ENCODE results near the gene ZNF805.
"Not testable (repeated sequence)": the region's sequence is repeated elsewhere in the genome, so short reads cannot be mapped to it uniquely, and the experiment has no call there.

Gene ZNF805

DNA sequence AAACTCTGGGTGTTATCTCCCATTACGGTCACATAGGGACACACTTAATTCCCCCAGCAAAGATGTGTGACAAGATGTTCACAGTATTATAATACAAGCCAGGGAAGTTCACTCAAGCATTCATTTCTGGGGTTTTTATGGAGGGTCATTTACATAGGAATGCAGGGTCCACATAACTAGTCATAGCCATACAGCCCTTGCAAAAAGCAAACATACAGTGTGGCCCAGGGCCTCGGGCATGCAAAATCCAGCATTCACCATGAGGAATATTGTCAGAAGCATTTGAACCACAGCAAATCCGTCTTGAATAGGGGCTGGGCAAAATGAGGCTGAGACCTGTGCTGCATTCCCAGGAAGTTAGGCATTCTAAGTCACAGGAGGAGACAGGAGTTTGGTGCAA lies 26.9 kb downstream of the ZNF805 start:
- FAIRE-seq (no peak), DNase-seq (ENCODE audit: insufficient read length, low spot score) (no peak)

DNA sequence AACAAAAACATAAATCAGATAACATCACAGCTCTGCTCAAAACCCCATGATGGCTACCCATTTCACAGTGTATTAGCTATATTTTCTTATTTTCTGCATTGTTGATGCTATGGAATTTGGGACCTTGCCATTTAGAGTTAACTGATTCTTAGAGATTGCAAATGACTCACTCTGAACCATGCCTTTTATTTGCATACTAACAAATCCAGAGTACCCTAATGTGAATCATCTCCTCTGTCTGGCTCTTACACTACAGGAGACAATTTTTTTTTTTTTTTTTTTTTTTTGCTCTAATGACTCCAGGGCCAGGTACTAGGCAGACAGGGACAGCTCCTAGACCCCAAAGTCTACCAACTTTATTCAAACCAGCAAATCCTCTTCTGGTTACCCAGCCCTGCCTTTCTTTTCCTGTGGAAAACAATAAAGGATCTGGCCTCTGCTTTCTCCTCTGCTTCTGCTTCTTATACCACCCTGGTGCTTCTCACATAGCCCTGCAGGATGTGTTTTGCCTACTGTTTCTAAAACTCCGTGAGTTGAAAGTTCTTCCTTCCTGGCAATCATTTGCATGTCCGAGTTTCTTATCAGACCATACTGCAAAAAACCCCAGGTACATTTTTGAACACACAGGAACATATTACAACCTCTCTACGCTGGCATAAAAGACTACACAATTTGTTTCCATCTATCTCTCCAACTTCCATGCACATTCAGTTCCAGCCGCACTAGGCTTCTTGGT lies 29.3 kb downstream of the ZNF805 start:
- DNase-seq (ENCODE audit: insufficient read length, low spot score): peak; percentile 12
- FAIRE-seq: no peak

DNA sequence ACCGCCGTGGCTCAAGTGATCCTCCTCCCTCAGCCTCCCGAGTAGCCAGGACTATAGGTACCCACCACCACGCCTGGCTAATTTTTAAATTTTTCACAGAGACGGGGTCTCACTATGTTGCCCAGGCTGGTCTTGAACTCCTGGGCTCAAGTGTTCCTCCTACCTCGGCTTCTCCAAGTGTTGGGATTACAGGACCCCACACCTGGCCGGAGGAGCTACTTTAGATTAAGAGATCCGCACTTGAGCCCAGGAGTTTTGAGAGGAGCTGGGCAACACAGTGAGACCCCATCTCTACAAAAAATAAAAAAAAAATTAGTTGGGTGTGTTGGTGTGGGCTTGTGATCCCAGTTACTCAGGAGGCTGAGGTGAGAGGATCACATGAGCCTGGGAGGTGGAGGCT lies 30.8 kb downstream of the ZNF805 start:
- no peak for DNase-seq (ENCODE audit: insufficient read length, low spot score)
- no peak for FAIRE-seq

DNA sequence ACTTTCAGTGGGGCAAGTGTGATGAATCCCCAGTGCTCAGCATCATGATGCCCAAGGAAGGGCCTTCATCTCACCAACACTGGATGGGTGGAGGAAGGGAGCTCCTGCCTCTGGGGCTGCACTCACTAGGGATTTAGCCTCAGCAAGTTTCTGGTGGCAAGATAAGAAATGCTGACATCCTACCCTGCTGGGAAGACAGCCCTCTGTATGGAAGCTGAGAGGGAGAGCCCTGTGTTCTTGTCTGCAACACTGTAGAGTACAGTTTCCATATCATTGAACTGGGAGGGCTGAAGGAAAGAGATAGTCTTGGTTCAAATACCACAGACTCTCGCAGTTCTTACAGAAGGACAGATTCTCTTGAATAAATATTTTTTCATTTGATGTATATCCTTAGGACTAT lies 32.6 kb downstream of the ZNF805 start:
- FAIRE-seq (no peak), DNase-seq (ENCODE audit: insufficient read length, low spot score) (no peak)

DNA sequence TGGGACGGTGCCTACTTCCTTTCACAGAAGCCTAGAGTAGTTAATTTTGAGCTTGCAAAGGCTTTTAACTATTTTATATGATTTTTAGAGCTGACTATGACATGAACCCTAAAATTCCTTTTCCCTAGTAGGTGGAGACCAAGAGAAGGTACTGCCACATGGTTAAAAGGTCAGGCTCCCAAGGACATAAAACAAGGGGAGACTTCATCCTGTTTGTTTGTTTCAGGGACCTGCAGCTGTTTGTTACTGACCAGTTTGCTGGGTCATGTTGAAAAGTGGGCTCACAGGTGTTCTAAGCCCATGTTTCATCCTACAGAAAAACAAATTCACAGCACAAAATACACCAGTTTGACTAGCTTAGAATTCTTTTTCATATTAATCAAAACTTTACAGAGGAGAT lies 36.0 kb downstream of the ZNF805 start:
- no peak for FAIRE-seq
- DNase-seq (ENCODE audit: insufficient read length, low spot score): no peak

DNA sequence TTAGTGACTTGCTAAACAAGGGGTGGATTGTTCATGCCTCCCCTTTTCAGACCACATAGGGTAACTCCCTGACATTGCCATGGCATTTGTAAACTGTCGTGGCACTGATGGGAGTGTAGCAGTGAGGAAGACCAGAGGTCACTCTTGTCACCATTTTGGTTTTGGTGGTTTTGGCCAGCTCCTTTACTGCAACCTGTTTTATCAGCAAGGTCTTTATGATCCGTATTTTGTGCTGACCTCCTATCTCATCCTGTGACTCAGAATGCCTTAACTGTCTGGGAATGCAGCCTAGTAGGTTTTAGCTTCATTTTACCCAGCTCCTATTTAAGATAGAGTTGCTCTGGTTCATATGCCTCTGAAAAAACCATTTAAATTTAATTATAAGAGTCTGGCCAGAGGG lies 38.0 kb downstream of the ZNF805 start:
- FAIRE-seq: not testable (repeated sequence)

DNA sequence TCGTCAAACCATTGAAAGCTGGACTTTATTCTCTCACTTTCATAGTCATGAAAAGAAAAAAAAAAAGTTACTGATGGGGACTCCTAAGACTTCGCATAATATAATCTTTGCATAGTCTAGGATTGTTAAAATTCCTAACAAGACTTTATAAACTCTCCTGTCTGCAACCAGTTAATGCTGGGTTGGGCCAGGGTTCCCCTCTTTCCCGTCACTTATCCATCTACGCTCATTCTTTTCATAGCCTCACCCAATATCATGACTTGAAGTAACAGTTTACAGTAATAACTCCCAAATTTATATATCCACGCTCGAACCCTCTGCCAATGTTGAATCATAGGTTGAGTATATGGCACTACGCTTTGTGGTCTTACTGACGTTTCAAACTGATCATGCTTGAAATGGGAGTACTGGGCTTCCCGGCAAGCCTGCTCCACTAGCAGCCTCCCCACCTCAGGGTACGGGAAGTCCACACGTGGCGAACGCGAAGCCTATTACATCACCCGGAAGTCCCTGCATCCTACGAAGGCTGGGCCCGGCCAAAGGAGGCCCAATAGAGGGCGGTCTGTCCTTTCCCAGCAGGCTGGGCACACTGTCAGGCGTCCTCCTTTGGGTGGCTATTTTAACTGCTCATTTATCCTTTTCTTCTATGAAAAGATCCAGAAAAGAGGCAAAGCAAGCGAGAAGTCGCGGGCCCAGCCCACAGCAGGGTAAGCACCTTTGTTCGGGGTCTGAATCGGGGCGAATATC lies 39.2 kb downstream of the ZNF805 start:
- peak; percentile 80 for FAIRE-seq

More for the DNA sequence above, 38.0 kb downstream of the ZNF805 start:
- DNase-seq (ENCODE audit: insufficient read length, low spot score): not testable (repeated sequence)

DNA sequence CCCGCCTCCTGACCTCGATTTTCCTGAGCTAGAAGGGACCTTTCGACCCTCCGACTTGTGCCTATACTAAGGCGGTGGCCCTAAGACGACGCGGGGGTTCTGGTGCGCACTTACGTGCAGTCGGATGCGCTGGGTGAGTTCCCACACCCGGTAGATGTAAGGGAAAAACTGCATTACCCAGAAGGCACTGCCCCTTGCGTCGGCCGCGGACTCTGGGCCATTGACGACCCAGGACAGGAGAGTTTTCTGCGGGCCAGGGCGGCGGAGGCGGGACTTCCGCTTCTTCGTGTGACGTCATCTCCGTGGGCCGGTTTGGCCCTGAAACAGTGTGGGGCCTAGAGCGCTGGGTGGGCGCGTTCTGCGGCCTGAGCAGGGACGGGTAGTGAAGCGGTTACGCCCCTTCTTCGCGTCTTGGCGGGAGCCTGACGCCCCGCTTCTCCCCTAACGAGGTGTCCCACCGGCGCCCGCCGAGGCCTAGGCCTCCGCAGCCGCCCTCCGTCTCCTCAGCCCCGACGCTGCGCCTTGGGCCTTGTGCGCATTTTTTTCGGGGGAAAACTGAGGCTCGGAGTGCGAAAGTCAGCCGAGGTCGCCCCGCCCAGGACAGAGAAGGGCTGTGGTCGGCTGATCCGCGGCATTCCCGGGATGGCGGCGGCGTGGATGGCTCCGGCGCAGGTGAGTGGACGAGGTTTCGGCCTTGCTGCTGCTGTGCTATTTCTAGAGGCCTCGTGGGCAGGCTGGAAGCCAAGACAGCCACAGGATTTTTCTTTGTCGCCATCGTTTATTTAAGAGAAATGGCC lies 39.9 kb downstream of the ZNF805 start, which contains the start of gene ZNF460:
ZNF460 (plus strand) TSS at position 321 of the 797 bp plus-strand sequence; CDS start at position 643, 322 bp downstream.
- FAIRE-seq: peak; percentile 81
- DNase-seq (ENCODE audit: insufficient read length, low spot score): peak; percentile 95

More for the DNA sequence above, 39.2 kb downstream of the ZNF805 start:
- peak; percentile 91 for DNase-seq (ENCODE audit: insufficient read length, low spot score)

DNA sequence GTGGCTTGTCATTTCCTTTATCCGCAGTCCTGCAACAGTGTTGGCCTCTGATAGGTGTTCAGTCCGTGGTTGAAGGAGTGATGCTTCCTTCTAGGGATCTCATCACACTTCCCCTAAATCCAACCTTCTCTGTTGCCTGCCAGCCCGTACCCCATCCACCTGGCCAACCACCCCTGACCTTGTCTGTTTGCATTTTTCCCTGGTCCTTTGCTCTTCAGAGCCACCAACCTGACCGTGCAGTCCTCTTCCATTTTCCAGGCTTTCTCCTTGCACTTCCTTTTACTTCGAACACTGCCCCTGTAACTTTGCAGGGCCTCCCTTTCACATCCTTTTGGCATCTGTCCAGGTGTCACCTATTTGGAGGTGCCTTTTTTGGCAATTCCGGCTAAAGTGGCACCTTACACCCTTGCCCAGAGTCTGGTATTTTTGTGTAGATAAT lies 40.5 kb downstream of the ZNF805 start:
- FAIRE-seq (no peak), DNase-seq (ENCODE audit: insufficient read length, low spot score) (no peak)

DNA sequence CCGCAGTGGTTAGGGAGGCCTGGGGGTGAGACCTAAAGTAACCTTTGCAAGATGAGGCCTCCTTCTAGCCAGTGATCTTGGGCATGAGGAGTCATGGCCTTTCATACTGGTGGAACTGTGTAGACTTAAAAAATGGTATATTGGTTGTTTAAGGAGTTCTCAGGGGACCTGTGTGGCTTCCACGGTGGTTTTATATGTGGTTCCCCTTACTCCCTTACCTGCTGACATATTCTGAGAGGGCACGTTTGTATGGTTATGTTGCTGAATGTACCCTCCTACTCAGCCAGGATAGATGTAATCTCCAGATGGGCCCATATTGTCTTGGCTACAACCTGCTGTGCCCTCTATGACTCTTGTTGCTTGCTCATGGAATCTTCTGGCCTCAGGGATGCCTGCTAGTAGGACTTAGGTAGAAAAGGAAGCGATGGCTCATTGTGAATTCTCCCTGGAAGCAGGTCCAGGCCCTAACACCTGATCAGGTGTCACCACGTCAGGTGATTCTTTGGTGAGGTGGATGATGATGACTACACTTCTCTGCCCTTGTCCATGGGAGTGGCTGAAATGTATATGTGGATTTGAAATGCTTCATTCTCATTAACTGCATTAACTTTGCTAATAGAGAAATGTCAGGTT lies 41.7 kb downstream of the ZNF805 start:
- FAIRE-seq (no peak), DNase-seq (ENCODE audit: insufficient read length, low spot score) (no peak)

DNA sequence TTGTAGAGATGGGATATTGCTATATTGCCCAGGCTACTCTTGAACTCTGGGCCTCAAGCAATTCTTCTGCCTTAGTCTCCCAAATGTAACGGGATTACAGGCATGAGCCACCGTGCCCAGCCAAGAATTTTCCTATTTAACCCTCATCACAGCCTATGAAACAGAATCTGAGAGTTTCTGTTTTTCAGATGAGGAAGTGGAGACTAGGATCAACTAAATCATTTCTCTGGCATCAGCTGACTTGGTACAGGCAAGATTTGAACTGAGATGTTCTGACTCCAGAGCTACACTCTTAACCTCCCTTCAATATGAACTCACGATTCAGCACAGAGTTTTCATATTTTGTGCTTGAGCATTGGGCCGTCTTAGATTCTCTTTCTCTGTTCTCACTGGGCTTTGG lies 47.9 kb downstream of the ZNF805 start:
- DNase-seq (ENCODE audit: insufficient read length, low spot score): no peak
- FAIRE-seq: no peak

DNA sequence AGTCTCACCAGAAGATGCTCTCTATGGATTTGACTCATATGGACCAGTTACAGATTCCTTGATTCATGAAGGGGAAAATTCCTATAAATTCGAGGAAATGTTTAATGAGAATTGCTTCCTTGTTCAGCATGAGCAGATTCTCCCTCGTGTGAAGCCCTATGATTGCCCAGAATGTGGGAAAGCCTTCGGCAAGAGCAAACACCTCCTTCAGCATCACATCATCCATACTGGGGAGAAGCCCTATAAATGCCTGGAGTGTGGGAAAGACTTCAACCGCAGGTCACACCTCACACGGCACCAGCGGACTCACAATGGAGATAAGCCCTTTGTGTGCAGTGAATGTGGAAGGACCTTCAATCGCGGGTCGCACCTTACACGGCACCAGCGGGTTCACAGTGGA lies 50.5 kb downstream of the ZNF805 start:
- no peak for DNase-seq (ENCODE audit: insufficient read length, low spot score)
- FAIRE-seq: no peak

DNA sequence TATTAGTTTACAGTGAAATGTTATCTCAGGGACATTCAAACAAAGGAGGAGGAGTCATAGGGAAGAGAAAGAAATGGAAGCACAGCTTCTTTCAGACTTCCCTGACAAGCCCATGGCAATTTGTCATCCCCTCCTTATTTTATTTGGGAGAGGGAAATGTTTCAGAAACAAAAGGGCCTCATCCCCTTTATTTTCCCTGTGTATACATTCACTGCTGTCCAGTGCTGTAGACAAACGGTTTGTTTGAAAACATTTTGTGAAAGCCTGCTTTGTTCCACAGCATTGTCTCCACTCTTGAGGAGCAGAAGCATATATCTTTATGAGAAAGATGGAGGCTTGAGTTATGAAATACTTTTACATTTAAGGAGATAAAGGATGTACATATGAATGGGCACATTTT lies 52.1 kb downstream of the ZNF805 start:
- no peak for FAIRE-seq
- no peak for DNase-seq (ENCODE audit: insufficient read length, low spot score)

DNA sequence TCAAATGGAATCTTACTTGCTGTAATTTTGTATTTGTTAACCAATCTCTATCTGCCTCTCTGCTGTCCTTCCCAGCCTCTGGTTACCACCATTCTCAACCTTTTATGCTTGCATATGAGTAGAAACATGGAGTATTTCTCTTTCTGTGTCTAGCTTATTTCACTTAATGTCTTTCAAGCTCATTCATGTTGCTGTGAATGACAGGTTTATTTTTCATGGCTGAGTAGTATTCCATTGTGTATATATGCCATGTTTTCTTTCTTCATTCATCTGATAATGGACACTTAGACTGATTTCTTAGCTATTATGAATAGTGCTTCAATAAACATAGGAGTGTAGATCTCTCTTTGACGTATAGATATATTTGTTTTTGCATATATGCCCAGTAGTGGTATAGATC lies 53.3 kb downstream of the ZNF805 start:
- DNase-seq (ENCODE audit: insufficient read length, low spot score): no peak
- no peak for FAIRE-seq

DNA sequence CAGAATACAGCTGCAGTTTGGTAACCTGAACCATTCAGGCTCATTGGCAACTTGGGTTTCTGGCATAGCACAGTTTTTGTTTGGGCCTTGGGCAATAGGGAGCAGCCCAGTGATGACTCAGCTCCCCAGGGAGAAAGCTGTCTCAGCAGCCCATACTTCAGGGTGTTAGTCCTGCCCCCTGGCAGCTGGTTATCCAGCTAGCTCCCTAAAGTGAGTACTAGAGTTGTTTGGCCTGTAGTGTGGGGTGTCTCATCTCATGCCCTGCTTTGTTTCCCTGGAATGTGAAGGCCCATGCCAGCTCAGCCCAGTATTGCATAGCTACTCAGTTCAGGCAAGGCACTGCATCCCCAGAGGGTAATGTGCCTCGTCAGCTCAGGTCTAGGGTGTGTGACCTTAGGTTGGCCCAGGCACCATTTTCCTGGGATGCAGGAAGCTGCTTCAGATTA lies 61.6 kb downstream of the ZNF805 start:
- FAIRE-seq (no peak), DNase-seq (ENCODE audit: insufficient read length, low spot score) (no peak)

DNA sequence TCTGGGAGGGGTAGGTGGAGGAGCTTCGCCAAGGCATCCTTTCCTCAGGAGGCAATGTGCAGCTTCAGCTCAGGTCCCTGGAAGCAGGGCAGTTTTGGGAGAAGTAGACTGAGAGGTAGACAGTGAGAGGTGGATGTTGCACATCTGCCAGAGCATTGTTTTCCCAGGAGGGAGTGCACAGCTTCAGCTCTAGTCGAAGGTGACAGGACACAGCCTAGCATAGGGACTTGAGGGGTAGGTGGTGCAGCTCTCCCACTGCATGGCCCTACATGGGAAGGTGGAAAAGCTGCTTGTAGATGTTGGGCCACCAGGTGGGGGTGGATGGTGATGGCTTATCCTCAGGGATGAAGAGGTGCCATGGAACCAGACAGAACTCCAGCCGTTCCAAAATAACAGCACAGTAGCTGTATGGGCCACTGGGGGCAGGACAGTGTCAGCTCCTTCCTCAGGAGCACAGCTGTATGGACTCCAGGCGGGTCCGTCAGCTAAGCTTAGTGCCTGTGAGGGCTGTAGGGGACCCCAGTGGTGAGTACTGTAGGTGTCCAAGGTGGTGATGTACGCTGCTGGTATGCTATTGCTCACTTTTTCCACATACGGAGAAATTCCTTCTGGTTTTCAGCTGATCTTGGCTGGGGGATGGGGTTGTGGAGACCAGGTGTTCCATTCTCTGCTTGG lies 62.4 kb downstream of the ZNF805 start:
- FAIRE-seq (no peak), DNase-seq (ENCODE audit: insufficient read length, low spot score) (no peak)
